IMR-90 (cell line): ENCODE measurements around the gene POMGNT2. TPM values are rescaled to one million over a fixed set of nuclear protein-coding genes. Genes with fewer than 3 reads are reported as not detected.

Experiments
- ATAC-seq: fragments of 200-7000 bp; cut with Tn5 transposase; 2 replicates; pipeline ENCODE4 v1.9.1; 2020; ENCODE audit warnings: low read depth, mild to moderate bottlenecking, moderate library complexity
- BruUV-seq: library from RNA; stranded (reverse); fragments of 400-500 nt; replicated peaks from 2 replicates; lab custom pipeline; 2021; lab: Mats Ljungman, UMichigan
- CTCF ChIA-PET: fragments of 300-600 bp; formaldehyde crosslinking; extraction: SDS; loops from one replicate; lab custom pipeline; 2021; ENCODE audit warnings: antibody characterized with exemption; lab: Yijun Ruan, JAX
- POLR2A ChIA-PET: fragments of 300-600 bp; sonication (Branson Sonifier 250); formaldehyde crosslinking; loops from one replicate; lab custom pipeline; 2022; ENCODE audit warnings: antibody characterized with exemption; ENCODE audit not compliant: unreplicated experiment; lab: Charles Lee
- DNase-seq: peaks from one replicate; pipeline ENCODE4 v3.0.0; 2013
- H2AFZ ChIP-seq: replicated peaks from 2 replicates; pipeline ENCODE3; 2013; ENCODE audit warnings: low read length, mild to moderate bottlenecking; ENCODE audit not compliant: poor library complexity
- H2AK5ac ChIP-seq: 2 replicates; pipeline ENCODE4 v1.6.1; 2013; ENCODE audit warnings: low read depth, low read length, inconsistent platforms
- H2AK9ac ChIP-seq: replicated peaks from 2 replicates; pipeline ENCODE3; 2013; ENCODE audit warnings: mild to moderate bottlenecking, low read depth, low read length, moderate library complexity; ENCODE audit not compliant: poor library complexity
- H2BK120ac ChIP-seq: 2 replicates; pipeline ENCODE4 v1.6.1; 2013; ENCODE audit warnings: low read depth, low read length, inconsistent platforms
- H2BK15ac ChIP-seq: 3 replicates; pipeline ENCODE4 v1.6.1; 2013; ENCODE audit warnings: low read depth, low read length, inconsistent platforms
- H2BK20ac ChIP-seq: 2 replicates; pipeline ENCODE4 v1.6.1; 2013; ENCODE audit warnings: low read depth, mild to moderate bottlenecking, inconsistent platforms, low read length, moderate library complexity
- H2BK5ac ChIP-seq: 2 replicates; pipeline ENCODE4 v1.6.1; 2013; ENCODE audit warnings: mild to moderate bottlenecking, low read depth, low read length, inconsistent platforms; ENCODE audit not compliant: poor library complexity, severe bottlenecking
- H3K14ac ChIP-seq: replicated peaks from 2 replicates; pipeline ENCODE4 v1.6.1; 2013; ENCODE audit warnings: low read depth, low read length, inconsistent platforms
- H3K18ac ChIP-seq: 2 replicates; pipeline ENCODE4 v1.6.1; 2013; ENCODE audit warnings: low read depth, low read length, control low read depth
- H3K23ac ChIP-seq: 2 replicates; pipeline ENCODE4 v1.6.1; 2013; ENCODE audit warnings: low read depth, low read length, inconsistent platforms
- H3K27ac ChIP-seq: 2 replicates; pipeline ENCODE4 v1.5.1; 2013; ENCODE audit warnings: mild to moderate bottlenecking, control low read depth, low read length; ENCODE audit not compliant: insufficient read depth
- H3K27me3 ChIP-seq: 2 replicates; pipeline ENCODE4 v1.6.1; 2013; ENCODE audit warnings: low read length; ENCODE audit not compliant: control insufficient read depth, insufficient read depth
- H3K36me3 ChIP-seq: 2 replicates; pipeline ENCODE4 v1.6.1; 2013; ENCODE audit warnings: low read length, mixed read lengths; ENCODE audit not compliant: control insufficient read depth, insufficient read depth
- H3K4ac ChIP-seq: 2 replicates; pipeline ENCODE4 v1.6.1; 2013; ENCODE audit warnings: low read depth, low read length, inconsistent platforms
- H3K4me1 ChIP-seq: 2 replicates; pipeline ENCODE4 v1.6.1; 2013; ENCODE audit warnings: low read length, mixed read lengths; ENCODE audit not compliant: control insufficient read depth, insufficient read depth
- H3K4me2 ChIP-seq: 2 replicates; pipeline ENCODE4 v1.6.1; 2013; ENCODE audit warnings: low read depth, mild to moderate bottlenecking, control low read depth, low read length, moderate library complexity
- H3K4me3 ChIP-seq: 2 replicates; pipeline ENCODE4 v1.5.1; 2013; ENCODE audit warnings: low read depth, mild to moderate bottlenecking, control low read depth, low read length, moderate library complexity; ENCODE audit not compliant: insufficient read depth
- H3K56ac ChIP-seq: 2 replicates; pipeline ENCODE4 v1.6.1; 2013; ENCODE audit warnings: low read length, inconsistent platforms; ENCODE audit not compliant: insufficient read depth; ENCODE audit errors: extremely low read depth
- H3K79me1 ChIP-seq, 2 experiments: 2 replicates each; pipeline ENCODE4 v1.6.1; 2013; ENCODE audit warnings: low read length in 2 of 2, inconsistent platforms in 1 of 2, low read depth in 1 of 2
- H3K9ac ChIP-seq: 2 replicates; pipeline ENCODE4 v1.6.1; 2013; ENCODE audit warnings: low read depth, low read length, control low read depth
- H3K9me1 ChIP-seq: 2 replicates; pipeline ENCODE4 v1.6.1; 2013; ENCODE audit warnings: low read length, inconsistent platforms; ENCODE audit not compliant: insufficient read depth
- H3K9me3 ChIP-seq: 2 replicates; pipeline ENCODE4 v1.6.1; 2013; ENCODE audit warnings: low read length; ENCODE audit not compliant: control insufficient read depth, insufficient read depth
- H4K20me1 ChIP-seq: 2 replicates; pipeline ENCODE4 v1.6.1; 2013; ENCODE audit warnings: low read length, inconsistent platforms; ENCODE audit not compliant: insufficient read depth
- H4K5ac ChIP-seq: 2 replicates; pipeline ENCODE4 v1.6.1; 2013; ENCODE audit warnings: mild to moderate bottlenecking, low read depth, low read length, control low read depth
- H4K8ac ChIP-seq, 2 experiments: 2 replicates each; pipeline ENCODE4 v1.6.1; 2013; ENCODE audit warnings: low read depth in 2 of 2, low read length in 2 of 2, control low read depth in 1 of 2, inconsistent platforms in 1 of 2
- H4K91ac ChIP-seq: 2 replicates; pipeline ENCODE4 v1.6.1; 2013; ENCODE audit warnings: low read depth, low read length, inconsistent platforms; ENCODE audit not compliant: insufficient read depth
- CEBPB ChIP-seq: IDR thresholded peaks from 2 replicates; pipeline ENCODE4 v1.6.1; 2012; ENCODE audit warnings: low read depth, low read length, improper control_type of control experiment
- CHD1 ChIP-seq: IDR thresholded peaks from 2 replicates; pipeline ENCODE4 v1.6.1; 2012; ENCODE audit warnings: low read depth, low read length, improper control_type of control experiment
- CTCF ChIP-seq: conservative IDR thresholded peaks from 2 replicates; pipeline ENCODE4 v1.5.1; 2012; ENCODE audit warnings: mild to moderate bottlenecking, low read depth, low read length, improper control_type of control experiment
- FOS ChIP-seq: fragments of 150-350 bp; IDR thresholded peaks from 2 replicates; pipeline ENCODE4 v1.6.1; 2016; ENCODE audit warnings: low read depth, low read length
- MAFK ChIP-seq: IDR thresholded peaks from 2 replicates; pipeline ENCODE4 v1.6.1; 2012; ENCODE audit warnings: low read depth, low read length, improper control_type of control experiment
- MAZ ChIP-seq: IDR thresholded peaks from 2 replicates; pipeline ENCODE4 v1.6.1; 2012; ENCODE audit warnings: low read depth, mild to moderate bottlenecking, low read length, improper control_type of control experiment, moderate library complexity, borderline replicate concordance
- POLR2A ChIP-seq: IDR thresholded peaks from 2 replicates; pipeline ENCODE4 v1.6.1; 2012; ENCODE audit warnings: mild to moderate bottlenecking, low read depth, low read length
- RAD21 ChIP-seq: IDR thresholded peaks from 2 replicates; pipeline ENCODE4 v1.6.1; 2012; ENCODE audit warnings: low read length, improper control_type of control experiment
- RFX5 ChIP-seq: IDR thresholded peaks from 2 replicates; pipeline ENCODE4 v1.8.0; 2012; ENCODE audit warnings: low read depth, mild to moderate bottlenecking, low read length, moderate library complexity
- SMC3 ChIP-seq: fragments of 150-350 bp; IDR thresholded peaks from 2 replicates; pipeline ENCODE4 v1.6.1; 2016; ENCODE audit warnings: low read depth, mild to moderate bottlenecking, antibody characterized with exemption, low read length, moderate library complexity
- WGBS, 2 experiments: methylation state at CpG; one replicate each; pipeline versions ENCODE4 v1.1.5 to v1.1.7; 2013; ENCODE audit warnings: missing lambda C conversion rate in 2 of 2; ENCODE audit not compliant: insufficient read length in 1 of 2; ENCODE audit errors: extremely low coverage in 2 of 2; 5-methylcytosine and 5-hydroxymethylcytosine counted together
- dilution Hi-C: fragments of 300-500 bp; cut with HindIII; formaldehyde crosslinking; loops from one replicate; pipeline ENCODE4 v1.14.3; 2018; ENCODE audit warnings: low sequenced_read_pairs; ENCODE audit not compliant: unreplicated experiment
- in situ Hi-C: fragments of 300-500 bp; cut with MboI; formaldehyde crosslinking; loops from 3 replicates; pipeline ENCODE4 v1.14.3; 2019; ENCODE audit warnings: low sequenced_read_pairs, inconsistent platforms, mixed read lengths
- intact Hi-C: fragments of 100-400 bp; cut with micrococcal nuclease; formaldehyde crosslinking; loops from 2 replicates; pipeline ENCODE4 v1.10.0; 2022
- polyA plus RNA-seq, 3 experiments: library from polyadenylated mRNA; depleted of rRNA; stranded (reverse); fragments of >200 nt; gene quantifications; 2 replicates each; pipeline ENCODE4 v1.2.3, GENCODE V29; 2012; ENCODE audit warnings: low replicate concordance in 1 of 3
- total RNA-seq: library from RNA; depleted of rRNA; stranded (reverse); fragments of >200 nt; gene quantifications from 2 replicates; pipeline ENCODE4 v1.2.3, GENCODE V29; 2012
- TF ChIP-seq, protein P1 (sequence below): fragments of 150-350 bp; IDR thresholded peaks from 2 replicates; pipeline ENCODE4 v1.6.1; 2017; ENCODE audit warnings: mild to moderate bottlenecking, antibody characterized with exemption, low read length, low read depth

Gene POMGNT2
- total and polyA plus RNA-seq, 2 of the 4 experiments (the other 2 are of a cell fraction): 7.5 to 16.2 TPM

DNA sequence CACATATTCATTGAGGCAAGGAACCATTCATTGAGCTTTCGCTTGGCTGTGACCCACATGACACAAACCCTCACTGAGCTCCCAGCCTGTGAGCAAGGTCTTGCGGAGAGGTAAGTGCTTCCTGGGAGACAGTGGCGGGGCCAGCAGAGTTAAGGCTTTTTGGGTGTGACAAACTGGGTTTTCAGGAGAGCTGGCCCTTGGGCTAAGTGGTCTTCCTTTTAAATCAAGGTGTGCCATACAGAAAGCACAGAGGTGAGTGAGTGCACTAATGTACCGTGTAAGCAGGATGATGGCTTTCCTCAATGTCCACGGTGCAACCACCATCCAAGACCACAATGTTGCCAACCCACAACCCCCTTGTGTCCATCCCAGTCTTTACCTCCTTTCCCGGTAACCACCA lies 28.6 kb downstream of the POMGNT2 start:
- no peak overlapping the region for H3K18ac ChIP-seq
- H3K23ac ChIP-seq: no peak overlapping the region
- intact Hi-C loops: no loop called here
- no peak overlapping the region for H2AFZ ChIP-seq
- no peak overlapping the region for H2AK5ac ChIP-seq
- no peak overlapping the region for H3K56ac ChIP-seq
- H3K9me3 ChIP-seq: no peaks in the 10 kb centered on the region
- no peak overlapping the region for H2BK15ac ChIP-seq
- no peak overlapping the region for H2BK20ac ChIP-seq
- no CpG with 5 or more reads among the region's 6 CpGs for whole genome bisulfite sequencing, 2 experiments
- H3K4ac ChIP-seq: no peak overlapping the region
- no peaks in the 10 kb centered on the region for H3K9me1 ChIP-seq
- H3K79me1 ChIP-seq: no peaks in the 10 kb centered on the region
- in situ Hi-C loops: no loop called here
- H2AK9ac ChIP-seq: no peak overlapping the region
- H3K4me2 ChIP-seq: no peak overlapping the region
- TF ChIP-seq CTCF (no peak), MAFK (no peak), RAD21 (no peak), CEBPB (no peak), POLR2A (no peak), RFX5 (no peak), FOS (no peak), CHD1 (no peak), SMC3 (no peak), MAZ (no peak)
- TF ChIP-seq, protein P1, sequence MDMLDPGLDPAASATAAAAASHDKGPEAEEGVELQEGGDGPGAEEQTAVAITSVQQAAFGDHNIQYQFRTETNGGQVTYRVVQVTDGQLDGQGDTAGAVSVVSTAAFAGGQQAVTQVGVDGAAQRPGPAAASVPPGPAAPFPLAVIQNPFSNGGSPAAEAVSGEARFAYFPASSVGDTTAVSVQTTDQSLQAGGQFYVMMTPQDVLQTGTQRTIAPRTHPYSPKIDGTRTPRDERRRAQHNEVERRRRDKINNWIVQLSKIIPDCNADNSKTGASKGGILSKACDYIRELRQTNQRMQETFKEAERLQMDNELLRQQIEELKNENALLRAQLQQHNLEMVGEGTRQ: no peak
- ChIA-PET POLR2A (no interaction called here), CTCF (no interaction called here)
- no TSS peak for BruUV-seq
- H2BK120ac ChIP-seq: no peak overlapping the region
- no peak for ATAC-seq
- no peak overlapping the region for H4K91ac ChIP-seq
- peaks cover 11% of the 10 kb centered on the region; the same call in 1 of the 2 replicates for H3K36me3 ChIP-seq
- no peaks in the 10 kb centered on the region for H3K4me1 ChIP-seq
- H4K5ac ChIP-seq: no peak overlapping the region
- no peak overlapping the region for H3K14ac ChIP-seq
- H4K8ac ChIP-seq: no peak overlapping the region
- H3K27me3 ChIP-seq: no peaks in the 10 kb centered on the region
- no peak overlapping the region for H2BK5ac ChIP-seq
- H4K20me1 ChIP-seq: no peaks in the 10 kb centered on the region
- H3K27ac ChIP-seq: no peak overlapping the region
- dilution Hi-C loops: no loop called here
- no peak for DNase-seq
- no peak overlapping the region for H3K4me3 ChIP-seq
- H3K9ac ChIP-seq: no peak overlapping the region
